Adrenal gland (tissue), 12 donors: ENCODE data around the gene PTMA. TPM values are rescaled to one million over a fixed set of nuclear protein-coding genes. Genes with fewer than 3 reads are reported as not detected.
A peak's percentile ranks its signal among the peaks of the same experiment; 100 is the strongest.

Source experiments
- DNase-seq, 7 donors: peaks; one replicate each; pipeline ENCODE4 v3.0.0-alpha.2; 2019 to 2020
- H3K27ac ChIP-seq, 5 donors: fragments of 200-600 bp; sonication (generic) in 4 of 5; 1 replicate in 3 of 5; 2 replicates in 2 of 5; pipeline versions ENCODE4 v1.5.1 to v1.8.0; 2016 to 2020; ENCODE audit warnings: mild to moderate bottlenecking in 1 of 5
- H3K27me3 ChIP-seq: fragments of 200-600 bp; 2 replicates; pipeline ENCODE4 v1.8.0; 2021
- H3K36me3 ChIP-seq, 2 donors: fragments of 200-600 bp; replicated peaks in 1 of 2; 1 replicate in 1 of 2; 2 replicates in 1 of 2; pipeline versions ENCODE4 v1.5.1 to v1.8.0; 2018 to 2022
- H3K4me1 ChIP-seq, 2 donors: fragments of 200-600 bp; replicated peaks in 1 of 2; 1 replicate in 1 of 2; 2 replicates in 1 of 2; pipeline versions ENCODE4 v1.5.1 to v1.8.0; 2018 to 2021
- H3K4me3 ChIP-seq, 4 donors: fragments of 200-600 bp; sonication (generic) in 3 of 4; one replicate each; pipeline ENCODE4 v1.5.1; 2016 to 2018
- H3K9me3 ChIP-seq, 3 donors: fragments of 200-600 bp; sonication (generic) in 1 of 3; replicated peaks in 1 of 3; 1 replicate in 2 of 3; 2 replicates in 1 of 3; pipeline versions ENCODE4 v1.5.1 to v1.8.0; 2016 to 2021
- CTCF ChIP-seq, 6 experiments: fragments of 450-650 bp in 4 of 6; fragments of 200-600 bp in 2 of 6; sonication (generic) in 1 of 6; IDR thresholded peaks; 1 replicate in 5 of 6; 2 replicates in 1 of 6; pipeline versions ENCODE4 v1.5.1 to v1.8.0; 2016 to 2021; ENCODE audit warnings: antibody characterized with exemption in 6 of 6, mild to moderate bottlenecking in 2 of 6, moderate library complexity in 1 of 6
- POLR2A ChIP-seq, 2 donors: fragments of 450-650 bp; IDR thresholded peaks; one replicate each; pipeline ENCODE4 v1.6.1; 2017; ENCODE audit warnings: antibody characterized with exemption in 2 of 2, mild to moderate bottlenecking in 2 of 2, moderate library complexity in 1 of 2
- WGBS, 4 donors: extraction: QIAGEN DNeasy Blood & Tissue Kit in 2 of 4; methylation state at CpG; one replicate each; pipeline versions ENCODE4 v1.1.5 to v1.1.7; 2013 to 2017; 5-methylcytosine and 5-hydroxymethylcytosine counted together
- intact Hi-C, 2 donors: fragments of 100-400 bp; cut with DNase I; formaldehyde crosslinking; loops; one replicate each; pipeline versions ENCODE4 v1.14.1 to v1.15.0; 2022 to 2023
- polyA plus RNA-seq, 3 donors: library from polyadenylated mRNA; stranded (reverse); fragments of 200-250 nt in 2 of 3; fragments of 350-450 nt in 1 of 3; fragmentation: Illumina TruSeq in 1 of 3; extraction: RNeasy Lipid Tissue Mini Kit (QIAGEN cat#74804) in 1 of 3; gene quantifications; one replicate each; pipeline ENCODE4 v1.2.3, GENCODE V29; 2013 to 2014
- total RNA-seq, 9 donors: library from RNA; depleted of rRNA in 4 of 9; stranded (reverse); fragments of >200 nt in 4 of 9; fragments of 120-200 nt in 1 of 9; fragmentation: NEBNext Ultra II Directional in 1 of 9; extraction: Animal tissue kit (Norgen Biotek cat#: 25700) in 1 of 9; gene quantifications; one replicate each; pipeline versions ENCODE4 v1.1.0 to v1.2.4, GENCODE V29; 2013 to 2023
- donor health status: healthy with polysubstance abuse.
- donor health status: Bipolar disorder and iron deficiency.
- donor health status: DM: yes; HTN: yes; CAD: no.
- donor health status: DM: no; HTN: no; CAD: no.
- donor health status: DM: no; HTN: no; CAD: no.
- donor health status: DM: yes; HTN: yes; CAD: no.

The PTMA gene
- total and polyA plus RNA-seq, 12 donors = 346 to 1,198 (median 504) TPM

GRCh38 chr2:231708773-231709635 lies 679 bp downstream of the PTMA start:
- no peaks in the 10 kb centered on the region for H3K9me3 ChIP-seq
- peak overlapping the region; percentile 66 to 97 (median 86) for H3K4me3 ChIP-seq
- H3K36me3 ChIP-seq = peaks cover 0 to 23% of the 10 kb centered on the region in 2 donors
- no peaks in the 10 kb centered on the region for H3K27me3 ChIP-seq
- peak in 1 of 2 donors; percentile 60 for TF ChIP-seq POLR2A (IDR thresholded peaks at IDR 0.05)
- TF ChIP-seq CTCF (IDR thresholded peaks at IDR 0.05) = no peak
- intact Hi-C loops = no loop called here
- peaks cover 24 to 42% of the 10 kb centered on the region in 2 donors for H3K4me1 ChIP-seq
- WGBS, 4 donors = 0 to 1% (median 0%) methylated on average over 5 to 118 of the region's 118 CpGs
- DNase-seq = peak; percentile 56 to 75 (median 62)
- peak overlapping the region; percentile 96 to 100 (median 97) for H3K27ac ChIP-seq

- H3K27ac ChIP-seq = peak overlapping the region; percentile 96 to 100 (median 97)
- peak; percentile 68 to 88 (median 75) for DNase-seq
- intact Hi-C loops = no loop called here
- peaks cover 0 to 26% of the 10 kb centered on the region in 2 donors for H3K36me3 ChIP-seq
- H3K27me3 ChIP-seq = no peaks in the 10 kb centered on the region
- no peaks in the 10 kb centered on the region for H3K9me3 ChIP-seq
- WGBS, 4 donors = 0% methylated on average over 19 to 33 of the region's 33 CpGs; no CpG with 5 or more reads in 2 of the 4 donors
- no peak for TF ChIP-seq CTCF (IDR thresholded peaks at IDR 0.05)
- no peak for TF ChIP-seq POLR2A (IDR thresholded peaks at IDR 0.05)
- peak overlapping the region; percentile 66 to 97 (median 86) for H3K4me3 ChIP-seq
- peaks cover 24 to 47% of the 10 kb centered on the region in 2 donors for H3K4me1 ChIP-seq
Measured at GRCh38 chr2:231709636-231709980, 1.3 kb downstream of the PTMA start.

- DNase-seq = peak; percentile 82 to 93 (median 86)
- H3K4me1 ChIP-seq = peaks cover 24 to 46% of the 10 kb centered on the region in 2 donors
- H3K27me3 ChIP-seq = no peaks in the 10 kb centered on the region
- no peaks in the 10 kb centered on the region for H3K9me3 ChIP-seq
- peaks cover 0 to 26% of the 10 kb centered on the region in 2 donors for H3K36me3 ChIP-seq
- H3K27ac ChIP-seq = peak overlapping the region; percentile 96 to 100 (median 97)
- TF ChIP-seq POLR2A (IDR thresholded peaks at IDR 0.05) = peak; percentile 88 to 92
- peak in 5 of 6 experiments; percentile 10 to 100 (median 92) for TF ChIP-seq CTCF (IDR thresholded peaks at IDR 0.05)
- 0% methylated on average over 4 to 105 of the region's 105 CpGs for WGBS, 4 donors
- peak overlapping the region; percentile 66 to 97 (median 86) for H3K4me3 ChIP-seq
- intact Hi-C loops = loop anchor here in 1 of 2 donors (5.0 kb wide), 1 partner anchor 98 kb away; no protein-coding TSS in a partner anchor
Measured at GRCh38 chr2:231709981-231710798, 1.9 kb downstream of the PTMA start.
